Nephron (organoid): ENCODE results near the gene BBX.
A peak's percentile ranks its signal among the peaks of the same experiment; 100 is the strongest.

Source experiments
- H3K27ac Mint-ChIP-seq, 3 experiments: 2 replicates each; pipeline ENCODE4 v1.8.0; 2020; ENCODE audit warnings: mixed read lengths in 3 of 3, mild to moderate bottlenecking in 2 of 3, moderate library complexity in 1 of 3
- H3K27me3 Mint-ChIP-seq: 2 replicates; pipeline ENCODE4 v1.8.0; 2021; ENCODE audit warnings: low read depth, mild to moderate bottlenecking, moderate library complexity, mixed read lengths
- H3K36me3 Mint-ChIP-seq: 2 replicates; pipeline ENCODE4 v1.8.0; 2020; ENCODE audit warnings: low read depth, mixed read lengths
- H3K4me1 Mint-ChIP-seq: 2 replicates; pipeline ENCODE4 v1.8.0; 2020; ENCODE audit warnings: mixed read lengths
- H3K4me3 Mint-ChIP-seq, 3 experiments: 2 replicates each; pipeline ENCODE4 v1.8.0; 2020; ENCODE audit warnings: mild to moderate bottlenecking in 3 of 3, mixed read lengths in 3 of 3, moderate library complexity in 2 of 3
- H3K9me3 Mint-ChIP-seq: 2 replicates; pipeline ENCODE4 v1.8.0; 2020; ENCODE audit warnings: mixed read lengths
- CTCF ChIP-seq, 3 experiments: fragments of 200-600 bp; sonication (generic); IDR thresholded peaks; one replicate each; pipeline ENCODE4 v1.5.0; 2021; ENCODE audit warnings: antibody characterized with exemption in 3 of 3; ENCODE audit not compliant: unreplicated experiment in 3 of 3

BBX gene

GRCh38 chr3:107661447-107662123 is 138.8 kb downstream of the BBX start:
- no peaks in the 10 kb centered on the region for H3K9me3 Mint-ChIP-seq
- peak overlapping the region; percentile 32 to 67 (median 32) for H3K27ac Mint-ChIP-seq
- H3K36me3 Mint-ChIP-seq, result no peaks in the 10 kb centered on the region
- H3K27me3 Mint-ChIP-seq, result no peaks in the 10 kb centered on the region
- peak overlapping the region in 1 of 3 experiments; percentile 9 for H3K4me3 Mint-ChIP-seq
- H3K4me1 Mint-ChIP-seq, result peaks cover 28% of the 10 kb centered on the region
- no peak for TF ChIP-seq CTCF (IDR thresholded peaks at IDR 0.05; ENCODE audit: unreplicated experiment in 3 of 3)

GRCh38 chr3:107662124-107662507 is 139.4 kb downstream of the BBX start:
- Mint-ChIP-seq H3K9me3 (no peaks in the 10 kb centered on the region), H3K4me1 (peaks cover 28% of the 10 kb centered on the region), H3K27ac (peak overlapping the region; percentile 3 to 67 (median 32)), H3K36me3 (no peaks in the 10 kb centered on the region), H3K27me3 (no peaks in the 10 kb centered on the region), H3K4me3 (peak overlapping the region in 1 of 3 experiments; percentile 9)
- TF ChIP-seq CTCF (IDR thresholded peaks at IDR 0.05; ENCODE audit: unreplicated experiment in 3 of 3), result no peak

GRCh38 chr3:107662586-107662985 is 139.8 kb downstream of the BBX start:
- H3K4me3 Mint-ChIP-seq, result peak overlapping the region in 1 of 3 experiments; percentile 6
- H3K27me3 Mint-ChIP-seq, result no peaks in the 10 kb centered on the region
- H3K27ac Mint-ChIP-seq, result peak overlapping the region; percentile 3 to 67 (median 32)
- H3K9me3 Mint-ChIP-seq, result no peaks in the 10 kb centered on the region
- peaks cover 28% of the 10 kb centered on the region for H3K4me1 Mint-ChIP-seq
- TF ChIP-seq CTCF (IDR thresholded peaks at IDR 0.05; ENCODE audit: unreplicated experiment in 3 of 3), result no peak
- H3K36me3 Mint-ChIP-seq, result no peaks in the 10 kb centered on the region

DNA sequence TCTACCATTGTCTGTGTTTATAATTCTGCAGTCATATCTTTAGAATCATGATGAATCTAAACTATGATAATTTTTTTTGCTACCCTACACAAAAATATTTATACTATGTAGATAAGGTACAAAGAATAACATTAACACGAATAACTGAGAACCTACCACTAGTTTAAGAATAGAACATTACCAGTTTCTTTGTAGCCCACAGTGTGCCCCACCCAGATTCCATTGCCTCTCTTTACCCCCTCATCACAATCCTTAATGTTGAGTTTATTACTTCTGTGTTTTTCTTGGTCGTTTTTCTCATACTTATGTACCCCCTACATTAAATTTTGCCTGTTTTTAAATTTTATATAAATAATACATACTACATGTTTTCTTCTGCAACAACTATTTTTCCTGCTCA is 140.5 kb downstream of the BBX start:
- Mint-ChIP-seq H3K9me3 (no peaks in the 10 kb centered on the region), H3K4me1 (peaks cover 31% of the 10 kb centered on the region), H3K27ac (no peak overlapping the region), H3K36me3 (no peaks in the 10 kb centered on the region), H3K27me3 (no peaks in the 10 kb centered on the region), H3K4me3 (no peak overlapping the region)
- TF ChIP-seq CTCF (IDR thresholded peaks at IDR 0.05; ENCODE audit: unreplicated experiment in 3 of 3), result no peak

DNA sequence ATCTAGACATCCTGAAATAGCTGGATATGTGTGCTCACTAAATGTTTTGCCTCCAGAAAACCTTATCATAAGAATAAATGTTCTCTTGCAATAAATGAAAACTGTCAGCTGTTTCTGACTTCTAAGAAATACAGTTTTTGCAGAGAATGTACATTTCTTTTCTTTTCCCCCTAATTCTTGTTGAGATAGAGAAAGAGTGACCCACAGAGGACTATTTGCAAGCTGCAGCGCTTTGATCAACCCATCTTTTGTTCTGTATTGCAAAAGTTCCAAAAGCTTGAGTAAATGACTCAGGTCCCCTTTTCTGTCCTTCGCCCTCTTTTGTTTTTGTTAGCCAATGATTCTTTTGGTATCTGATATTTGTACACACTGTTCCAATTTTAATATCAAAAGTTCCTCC is 141.9 kb downstream of the BBX start:
- H3K4me3 Mint-ChIP-seq, result no peak overlapping the region
- H3K4me1 Mint-ChIP-seq, result peaks cover 39% of the 10 kb centered on the region
- peak overlapping the region in 1 of 3 experiments; percentile 5 for H3K27ac Mint-ChIP-seq
- no peaks in the 10 kb centered on the region for H3K27me3 Mint-ChIP-seq
- no peaks in the 10 kb centered on the region for H3K36me3 Mint-ChIP-seq
- H3K9me3 Mint-ChIP-seq, result no peaks in the 10 kb centered on the region
- TF ChIP-seq CTCF (IDR thresholded peaks at IDR 0.05; ENCODE audit: unreplicated experiment in 3 of 3), result peak in 2 of 3 experiments; percentile 11

GRCh38 chr3:107665351-107665750 is 142.6 kb downstream of the BBX start:
- TF ChIP-seq CTCF (IDR thresholded peaks at IDR 0.05; ENCODE audit: unreplicated experiment in 3 of 3), result no peak

More at GRCh38 chr3:107665351-107665750, 142.6 kb downstream of the BBX start:
- H3K9me3 Mint-ChIP-seq, result no peaks in the 10 kb centered on the region
- no peak overlapping the region for H3K4me3 Mint-ChIP-seq
- H3K27ac Mint-ChIP-seq, result peak overlapping the region in 1 of 3 experiments; percentile 20
- peaks cover 38% of the 10 kb centered on the region for H3K4me1 Mint-ChIP-seq
- no peaks in the 10 kb centered on the region for H3K36me3 Mint-ChIP-seq
- H3K27me3 Mint-ChIP-seq, result no peaks in the 10 kb centered on the region
